Activated gamma-delta T cell treated with Interleukin-2 at 50 U/mL for 16 hours (primary cell): ENCODE measurements around the gene PEX11G.

ENCODE experiments used
- DNase-seq: peaks from one replicate; pipeline ENCODE4 v3.0.0-alpha.2; 2020

Gene PEX11G

DNA sequence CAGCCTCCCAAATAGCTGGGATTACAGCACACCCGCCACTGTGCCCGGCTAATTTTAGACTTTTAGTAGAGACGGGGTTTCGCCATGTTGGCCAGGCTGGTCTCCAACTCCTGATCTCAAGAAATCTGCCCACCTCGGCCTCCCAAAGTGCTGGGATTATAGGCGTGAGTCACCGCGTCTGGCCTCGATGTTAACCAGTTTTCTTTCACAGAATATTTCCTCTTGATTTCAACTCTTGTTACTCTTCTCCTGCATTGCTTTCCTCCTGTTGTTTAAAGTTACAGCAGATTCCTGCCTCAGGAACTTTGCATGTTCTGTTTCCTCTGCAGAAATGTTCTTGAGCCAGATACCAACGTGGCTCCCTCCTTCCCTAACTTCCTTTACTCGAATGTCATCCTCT is 3.7 kb upstream of the PEX11G start:
- DNase-seq = no peak

DNA sequence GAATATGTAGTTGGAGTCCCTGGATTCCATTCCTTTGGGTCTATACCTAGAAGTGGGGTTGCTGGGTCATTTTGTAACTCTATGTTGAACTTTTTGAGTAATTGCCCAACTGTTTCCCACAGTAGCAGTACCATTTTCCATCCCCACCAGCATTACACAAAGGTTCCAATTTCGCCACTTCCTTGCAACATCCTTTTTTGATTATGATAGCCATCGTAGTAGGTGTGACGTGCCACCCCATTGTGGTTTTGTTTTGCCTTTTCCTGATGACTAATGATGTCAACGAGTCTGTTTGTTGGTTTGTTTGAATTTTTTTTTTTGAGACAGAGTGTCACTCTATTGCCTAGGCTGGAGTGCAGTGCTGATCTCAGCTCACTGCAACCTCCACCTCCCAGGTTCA is 3.3 kb upstream of the PEX11G start:
- DNase-seq = no peak

DNA sequence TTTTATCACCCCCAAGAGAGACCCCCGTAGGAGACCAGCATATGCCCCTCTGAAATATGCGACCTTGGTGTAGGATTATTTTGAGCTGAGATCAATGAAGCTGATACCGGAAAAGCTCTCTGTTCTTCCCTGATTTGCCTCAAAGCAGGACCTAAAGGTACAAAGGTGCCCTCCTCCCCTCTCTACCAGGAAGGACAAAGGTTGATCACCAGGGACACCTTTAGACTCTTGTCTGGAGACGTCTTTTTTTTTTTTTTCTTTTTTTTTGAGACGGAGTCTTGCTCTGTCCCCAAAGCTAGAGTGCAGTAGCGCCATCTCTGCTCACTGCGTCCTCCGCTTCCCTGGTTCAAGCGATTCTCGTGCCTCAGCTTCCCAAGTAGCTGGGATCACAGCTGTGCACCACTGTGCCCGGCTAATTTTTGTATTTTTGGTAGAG is 792 bp upstream of the PEX11G start:
- DNase-seq = no peak

DNA sequence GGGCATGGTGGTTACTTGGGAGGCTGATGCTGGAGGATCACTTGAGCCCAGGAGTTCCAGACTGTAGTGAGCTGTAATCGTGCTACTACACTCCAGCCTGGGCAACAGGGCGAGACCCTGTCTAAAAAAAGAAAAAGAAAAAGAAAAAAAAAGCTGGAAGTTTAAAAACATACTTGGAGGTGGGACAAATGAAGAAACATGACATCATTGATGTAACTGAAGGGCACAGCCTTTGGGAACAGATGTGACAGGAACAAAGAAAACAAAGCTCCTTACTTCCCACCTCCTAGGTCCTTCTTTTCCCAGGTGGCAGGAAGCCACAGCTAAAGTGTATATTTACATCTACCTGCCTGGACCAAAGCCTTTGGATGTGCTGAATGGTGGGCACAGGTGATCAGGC is 1.9 kb downstream of the PEX11G start:
- DNase-seq = no peak

DNA sequence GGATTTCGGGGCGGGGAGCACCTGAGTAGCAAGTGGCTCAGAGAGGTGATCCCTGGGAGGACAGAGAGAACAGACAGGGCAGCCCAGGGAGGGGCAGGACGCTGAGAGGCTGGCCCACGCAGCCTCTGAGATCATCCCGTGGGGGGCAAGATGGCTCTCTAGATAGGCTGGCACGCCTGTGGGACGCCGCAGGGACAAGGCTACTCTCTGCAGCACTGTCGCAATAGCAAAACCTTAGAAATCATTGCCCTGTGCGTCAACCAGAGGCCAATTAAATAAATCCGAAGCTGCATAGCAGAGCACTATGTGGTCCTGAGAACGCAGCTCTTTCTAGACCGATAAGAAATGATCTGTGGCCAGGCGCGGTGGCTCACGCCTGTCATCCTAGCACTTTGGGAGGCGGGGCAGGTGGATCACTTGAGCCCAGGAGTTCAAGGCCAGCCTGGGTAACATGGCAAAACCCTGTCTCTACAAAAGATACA is 5.1 kb downstream of the PEX11G start:
- DNase-seq = no peak

DNA sequence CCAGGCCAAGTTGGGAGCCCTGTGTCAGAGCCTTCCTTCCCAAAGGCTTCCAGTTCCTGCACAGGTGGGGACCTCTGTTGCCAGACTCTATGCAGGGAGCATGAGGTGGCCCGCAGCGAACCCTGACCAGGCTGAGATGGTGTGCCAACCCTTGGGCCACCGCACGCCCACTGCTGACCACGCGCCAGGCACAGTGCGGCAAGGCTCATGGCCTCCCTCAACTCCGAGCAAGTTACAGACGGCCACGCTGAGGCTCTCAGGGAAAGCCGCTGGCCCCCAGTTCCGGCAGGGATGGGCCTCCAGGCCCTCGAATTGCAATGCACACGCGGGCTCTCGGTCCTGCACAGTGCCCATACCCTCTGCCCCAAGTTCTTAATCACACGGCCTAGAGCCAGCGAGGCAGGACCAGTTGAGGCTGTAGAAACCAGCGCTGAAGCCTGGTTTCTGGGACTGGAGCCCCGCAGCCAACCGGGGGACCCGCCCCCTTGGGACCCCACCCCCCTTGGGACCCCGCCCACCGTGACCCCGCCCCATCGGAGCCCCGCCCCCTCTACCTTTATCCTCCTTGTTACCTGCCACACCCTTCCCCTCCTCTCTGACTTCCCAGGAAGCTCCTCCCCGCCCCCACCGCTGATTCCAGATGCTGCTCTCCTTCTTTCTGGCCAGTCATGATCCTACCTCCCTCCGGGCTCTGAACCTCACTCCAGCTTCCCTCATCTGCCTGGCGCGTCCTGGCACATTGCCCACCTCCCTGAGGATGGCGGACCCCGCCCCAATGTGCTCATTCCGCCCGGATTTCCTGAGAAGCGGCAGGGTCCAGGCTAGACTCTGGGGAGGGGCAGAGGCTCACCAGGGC is 6.0 kb downstream of the PEX11G start:
- DNase-seq = no peak

DNA sequence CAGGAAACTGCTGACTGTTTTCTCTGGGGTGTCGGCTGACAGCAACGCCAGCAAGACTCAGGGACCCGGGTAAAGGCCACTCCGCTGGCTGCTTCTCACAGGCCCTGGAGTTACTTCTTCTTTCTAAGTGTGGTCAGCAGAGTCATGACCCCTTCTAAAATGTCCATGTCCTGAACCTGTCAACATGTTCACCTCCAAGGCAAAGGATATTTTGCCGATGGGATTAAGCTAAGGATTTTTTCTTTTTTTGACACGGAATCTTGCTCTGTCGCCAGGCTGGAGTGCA is 7.9 kb downstream of the PEX11G start:
- DNase-seq = no peak

DNA sequence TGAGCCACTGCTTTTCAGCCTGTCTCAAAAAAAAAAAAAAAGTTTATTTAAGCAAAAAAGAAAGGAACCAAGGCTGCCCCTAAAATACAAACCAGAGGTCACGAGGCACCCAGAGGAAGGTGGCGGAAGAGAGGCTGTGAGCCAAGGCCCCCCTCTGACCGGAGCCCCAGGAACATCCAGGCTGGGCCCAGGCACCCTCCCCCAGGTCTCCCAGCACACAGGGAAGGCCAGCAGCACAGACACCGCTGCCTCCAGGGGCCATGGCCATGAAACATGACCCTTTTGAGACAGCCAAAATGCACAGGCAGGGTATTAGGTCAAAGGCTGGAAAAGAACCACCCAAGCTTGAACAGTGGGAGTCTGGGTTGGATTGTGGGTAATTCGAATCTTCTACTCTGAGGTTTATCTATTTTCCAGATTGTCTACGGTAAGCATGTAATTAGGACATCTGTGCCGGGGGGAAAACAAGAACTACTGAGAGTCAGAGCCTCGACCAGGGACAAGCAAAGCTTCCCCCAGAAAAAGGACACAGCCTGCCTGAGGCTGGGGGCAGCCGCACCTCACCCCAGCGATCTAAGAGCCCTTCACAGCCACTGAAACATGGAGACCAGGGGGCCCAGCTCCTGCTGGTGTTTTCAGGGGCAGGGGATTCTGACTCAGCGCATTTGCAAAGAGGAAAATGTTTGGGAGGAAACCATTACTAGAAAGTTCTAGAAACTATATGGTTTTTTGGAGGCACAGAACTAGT is 8.4 kb downstream of the PEX11G start:
- no peak for DNase-seq

DNA sequence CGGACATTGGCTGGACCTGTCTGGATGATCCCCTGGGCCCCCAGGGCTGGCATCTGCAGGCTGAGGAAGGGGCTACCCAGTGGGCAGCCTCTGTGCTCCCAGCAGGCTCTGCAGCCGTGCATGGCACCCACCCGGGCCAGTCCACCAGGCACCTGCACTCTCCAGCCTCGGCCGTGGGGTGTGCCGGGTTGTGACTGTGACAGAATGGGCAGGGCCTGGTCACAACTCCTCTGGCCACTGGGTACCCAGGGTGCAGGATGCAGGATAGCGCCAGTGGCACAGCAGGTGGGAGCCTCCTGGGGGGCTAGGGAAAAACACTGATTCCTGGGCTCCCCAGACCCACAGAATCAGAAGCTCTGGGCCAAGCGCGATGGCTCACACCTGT is 10.0 kb downstream of the PEX11G start:
- no peak for DNase-seq

DNA sequence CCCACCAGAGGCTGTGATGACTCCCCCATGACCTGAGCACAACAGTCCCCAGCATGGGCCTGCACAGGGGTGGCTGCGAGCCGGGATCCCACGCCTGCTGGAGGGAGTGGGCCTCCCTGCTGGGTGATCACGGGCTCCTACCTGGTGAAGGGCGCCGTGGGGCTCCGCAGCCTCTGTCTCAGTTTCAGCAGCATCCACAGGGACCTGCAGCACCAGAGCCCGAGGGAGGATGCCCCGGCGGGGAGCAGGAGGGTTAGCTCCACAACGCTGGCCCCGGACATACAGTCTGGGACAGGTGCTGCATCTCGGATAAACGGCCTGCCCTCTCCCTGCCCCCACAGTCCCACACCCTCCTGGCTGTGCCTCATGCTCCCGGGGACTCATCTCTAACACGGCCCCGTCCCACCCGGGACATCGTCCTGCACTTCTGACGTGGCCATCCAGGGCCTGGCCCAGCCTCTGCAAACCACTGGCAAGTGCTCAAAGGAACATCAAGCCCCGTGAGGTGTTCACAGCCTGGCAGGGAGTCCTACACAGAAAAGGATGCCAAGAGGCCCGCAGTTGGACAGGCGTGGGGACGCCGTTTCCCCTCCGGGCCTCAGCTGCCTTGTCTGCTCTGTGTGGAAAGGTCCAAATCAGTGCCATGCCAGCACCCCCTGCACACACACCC is 10.5 kb downstream of the PEX11G start:
- DNase-seq = no peak

DNA sequence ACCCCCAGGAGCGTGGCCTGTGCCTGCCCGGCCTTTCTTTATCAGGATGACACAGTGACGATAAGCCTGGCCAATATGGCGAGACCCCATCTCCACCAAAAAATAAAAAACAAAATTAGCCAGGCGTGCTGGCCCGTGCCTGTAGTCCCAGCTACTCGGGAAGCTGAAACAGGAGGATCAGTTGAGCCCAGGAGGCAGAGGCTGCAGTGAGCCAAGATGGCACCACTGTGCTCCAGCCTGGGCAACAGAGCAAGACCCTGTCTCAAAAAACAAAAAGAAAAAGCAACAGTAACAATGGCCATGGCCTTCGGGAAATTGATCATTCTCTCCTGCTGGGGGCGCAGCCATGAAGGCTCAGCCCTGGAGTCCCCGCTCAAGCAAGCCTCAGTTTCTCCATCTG is 11.1 kb downstream of the PEX11G start:
- DNase-seq = no peak

DNA sequence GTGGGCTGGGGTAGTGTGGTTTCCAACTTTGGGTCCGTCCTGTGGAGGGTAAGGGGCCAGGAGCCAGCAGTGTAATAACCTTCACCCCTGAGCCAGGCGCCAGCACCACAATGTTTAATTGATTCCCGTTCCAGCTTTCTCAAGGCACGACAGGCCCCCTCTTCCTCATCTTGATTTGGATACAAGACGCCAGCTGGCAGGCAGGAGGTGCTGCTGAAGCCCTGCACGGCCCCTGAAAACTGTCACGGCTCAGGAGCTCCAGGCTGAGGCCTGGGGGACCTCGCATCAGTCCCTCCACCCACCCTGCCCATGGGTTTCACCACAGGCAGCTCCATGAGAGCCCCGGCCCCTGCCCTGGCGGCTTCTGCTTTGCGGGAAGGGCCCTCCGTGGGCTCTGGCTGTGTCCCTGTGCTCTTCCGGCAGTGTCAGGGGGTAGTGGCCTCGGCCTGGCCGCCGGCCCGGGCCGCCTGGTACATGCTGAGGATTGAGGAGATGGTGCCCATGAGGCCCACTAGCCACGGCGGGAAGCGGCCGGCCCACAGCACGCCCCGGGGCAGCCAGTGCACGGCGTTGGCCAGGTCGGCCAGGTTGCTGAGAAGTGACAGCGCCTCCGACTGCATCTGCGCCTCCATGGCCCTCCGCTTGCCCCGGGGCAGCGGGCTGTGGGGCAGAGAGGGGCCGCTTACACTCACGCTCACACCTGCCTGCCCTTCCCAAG is 11.9 kb downstream of the PEX11G start:
- no peak for DNase-seq

DNA sequence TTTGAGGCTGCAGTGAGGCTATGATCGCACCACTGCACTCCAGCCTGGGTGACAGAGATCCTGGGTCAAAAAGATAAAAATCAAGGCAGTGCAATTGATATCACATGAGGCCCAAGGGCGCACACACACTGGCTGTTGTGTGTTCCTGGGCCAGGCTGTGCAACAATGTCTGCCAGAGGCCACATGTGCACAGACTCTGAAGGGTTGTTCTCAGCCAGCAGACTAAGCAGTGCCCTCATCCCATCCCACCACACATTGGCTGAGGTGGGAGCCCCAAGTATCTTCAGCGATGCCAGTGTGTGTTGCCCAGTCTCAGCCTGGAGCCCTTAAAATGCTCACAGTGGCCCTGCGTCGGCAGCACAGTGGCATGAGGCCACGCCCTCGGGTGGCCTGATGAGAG is 12.6 kb downstream of the PEX11G start:
- no peak for DNase-seq

DNA sequence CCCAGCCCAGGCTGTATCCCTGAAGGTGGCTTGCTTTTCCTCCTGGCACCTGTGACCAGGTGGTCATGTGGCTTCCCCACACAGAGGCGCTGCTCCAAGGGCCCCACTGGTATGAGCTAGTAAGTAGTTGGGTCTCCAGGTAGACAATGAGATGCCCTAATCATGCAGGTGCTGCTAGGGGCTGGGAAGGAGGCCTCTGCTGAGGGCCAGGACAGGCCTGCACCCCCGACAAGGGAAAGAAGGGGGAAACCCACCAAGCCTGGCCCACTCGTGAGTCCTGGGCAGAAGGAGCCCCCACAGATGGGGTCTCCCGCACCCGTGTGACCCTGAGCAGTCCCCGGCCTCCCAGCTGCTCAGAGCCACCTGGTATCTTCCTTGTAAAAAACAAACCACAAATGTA is 13.2 kb downstream of the PEX11G start:
- DNase-seq = no peak

DNA sequence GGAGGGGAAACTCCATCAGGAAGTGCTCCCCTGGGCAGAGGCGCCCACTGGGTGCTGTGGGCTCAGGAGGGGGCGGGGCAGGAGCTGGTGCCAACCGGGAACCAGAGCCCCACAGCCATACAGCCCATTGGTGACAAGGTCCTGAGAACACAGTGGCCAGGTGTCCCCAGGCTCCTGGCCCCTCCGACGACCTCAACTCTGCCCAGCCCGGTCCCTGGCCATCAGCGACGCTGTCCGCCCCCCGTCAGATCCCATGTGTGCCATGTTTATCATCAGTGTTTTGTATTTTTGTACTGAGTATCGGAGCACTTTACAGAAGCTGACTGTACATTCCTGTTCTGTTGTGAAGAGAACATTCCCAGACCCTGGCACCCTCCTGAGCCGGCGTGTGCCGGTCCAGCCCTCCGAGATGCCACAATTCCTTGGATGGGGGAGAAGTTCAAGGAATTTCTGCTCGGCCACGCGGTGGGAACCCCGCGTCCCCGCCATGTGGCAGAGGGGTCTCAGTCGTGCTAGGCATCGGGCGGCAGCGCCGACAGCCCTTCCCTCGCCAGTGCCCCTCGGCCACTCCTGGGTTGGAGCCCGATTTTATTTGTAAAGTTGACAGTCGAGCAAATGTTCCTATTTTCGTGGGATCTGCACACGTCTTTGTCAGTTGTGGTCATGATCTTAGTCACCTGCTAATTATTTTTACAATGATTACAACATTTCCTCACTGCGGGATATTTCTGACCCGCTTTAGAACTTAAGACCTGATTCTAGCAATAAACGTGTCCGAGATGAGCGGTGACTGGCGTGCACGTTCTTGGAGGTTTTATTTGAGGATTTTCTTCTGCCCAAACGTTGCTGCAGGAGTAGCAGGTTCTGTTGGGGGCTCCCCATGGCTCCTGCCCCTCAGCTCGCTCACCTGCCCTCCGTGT is 16.9 kb downstream of the PEX11G start:
- DNase-seq = no peak

DNA sequence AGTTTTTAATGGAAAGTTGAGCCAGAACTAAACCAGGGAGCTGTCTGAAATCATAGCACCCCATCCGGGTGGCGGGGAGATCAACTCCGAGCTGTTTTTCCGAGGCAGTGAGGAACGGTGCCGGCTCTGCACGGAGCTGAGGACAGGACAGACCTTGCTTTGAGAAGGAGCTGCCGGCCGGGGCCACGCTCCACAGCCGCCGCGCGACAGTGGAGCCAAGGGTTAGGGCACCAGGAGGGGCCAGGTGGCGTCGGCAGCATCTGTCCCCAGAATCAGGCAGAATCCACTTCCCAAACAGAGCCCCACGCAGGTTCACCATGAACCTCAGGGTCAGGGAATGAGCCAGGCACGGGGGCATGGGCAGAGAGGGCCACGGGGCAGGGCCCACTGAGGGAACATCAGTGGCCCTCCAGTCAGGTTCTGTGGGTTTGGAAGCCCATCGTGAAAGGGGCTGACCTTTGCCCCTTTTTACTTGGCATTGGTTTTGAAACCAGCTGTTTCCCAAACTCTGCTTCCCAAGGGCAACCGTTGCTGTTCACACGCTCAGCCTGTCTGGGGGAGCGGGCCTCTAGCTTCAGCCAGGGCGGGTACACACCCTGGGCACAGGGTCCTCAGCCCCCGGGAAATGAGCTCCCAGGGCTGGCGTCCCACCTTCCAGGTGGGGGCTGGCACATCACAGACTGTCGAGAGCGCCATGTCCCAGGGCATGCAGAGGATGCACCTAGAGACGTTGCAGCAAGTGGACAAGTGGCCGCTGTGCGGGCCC is 18.1 kb downstream of the PEX11G start:
- no peak for DNase-seq

DNA sequence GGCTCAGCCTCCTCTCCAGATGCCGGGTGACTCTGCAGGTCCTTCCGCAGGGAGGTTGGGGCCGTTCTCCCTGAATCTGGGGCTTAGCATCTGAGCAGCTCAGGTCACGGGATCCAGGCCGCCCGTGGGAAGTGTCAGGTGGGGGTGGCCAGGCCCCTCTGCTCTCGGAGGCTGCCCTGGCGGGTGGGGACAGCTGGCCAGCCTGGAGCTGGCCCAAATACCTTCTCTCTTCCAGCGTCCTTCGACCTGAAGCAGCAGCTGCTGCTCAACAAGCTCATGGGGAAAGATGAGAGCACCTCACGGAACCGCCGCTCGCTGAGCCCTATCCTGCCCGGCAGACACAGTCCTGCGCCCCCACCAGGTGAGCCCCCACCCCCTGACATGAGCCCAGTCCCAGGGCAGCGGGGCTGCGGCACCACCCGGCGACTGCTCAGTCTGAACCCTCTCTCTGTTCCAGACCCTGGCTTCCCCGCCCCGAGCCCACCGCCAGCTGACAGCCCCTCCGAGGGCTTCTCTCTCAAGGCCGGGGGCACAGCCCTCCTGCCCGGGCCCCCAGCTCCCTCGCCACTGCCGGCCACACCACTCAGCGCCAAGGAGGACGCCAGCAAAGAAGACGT is 19.1 kb downstream of the PEX11G start:
- no peak for DNase-seq

DNA sequence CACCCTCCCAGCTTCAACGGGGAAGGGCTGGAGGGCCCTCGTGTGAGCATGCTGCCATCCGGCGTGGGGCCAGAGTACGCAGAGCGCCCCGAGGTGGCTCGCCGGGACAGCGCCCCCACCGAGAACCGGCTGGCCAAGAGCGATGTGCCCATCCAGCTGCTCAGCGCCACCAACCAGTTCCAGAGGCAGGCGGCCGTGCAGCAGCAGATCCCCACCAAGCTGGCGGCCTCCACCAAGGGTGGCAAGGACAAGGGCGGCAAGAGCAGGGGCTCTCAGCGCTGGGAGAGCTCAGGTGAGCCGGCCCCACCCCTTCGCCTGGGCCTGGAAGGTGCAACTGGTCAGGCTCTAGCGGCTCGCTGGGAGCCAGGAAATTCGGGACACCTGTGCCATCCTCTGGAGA is 20.0 kb downstream of the PEX11G start:
- DNase-seq = no peak

DNA sequence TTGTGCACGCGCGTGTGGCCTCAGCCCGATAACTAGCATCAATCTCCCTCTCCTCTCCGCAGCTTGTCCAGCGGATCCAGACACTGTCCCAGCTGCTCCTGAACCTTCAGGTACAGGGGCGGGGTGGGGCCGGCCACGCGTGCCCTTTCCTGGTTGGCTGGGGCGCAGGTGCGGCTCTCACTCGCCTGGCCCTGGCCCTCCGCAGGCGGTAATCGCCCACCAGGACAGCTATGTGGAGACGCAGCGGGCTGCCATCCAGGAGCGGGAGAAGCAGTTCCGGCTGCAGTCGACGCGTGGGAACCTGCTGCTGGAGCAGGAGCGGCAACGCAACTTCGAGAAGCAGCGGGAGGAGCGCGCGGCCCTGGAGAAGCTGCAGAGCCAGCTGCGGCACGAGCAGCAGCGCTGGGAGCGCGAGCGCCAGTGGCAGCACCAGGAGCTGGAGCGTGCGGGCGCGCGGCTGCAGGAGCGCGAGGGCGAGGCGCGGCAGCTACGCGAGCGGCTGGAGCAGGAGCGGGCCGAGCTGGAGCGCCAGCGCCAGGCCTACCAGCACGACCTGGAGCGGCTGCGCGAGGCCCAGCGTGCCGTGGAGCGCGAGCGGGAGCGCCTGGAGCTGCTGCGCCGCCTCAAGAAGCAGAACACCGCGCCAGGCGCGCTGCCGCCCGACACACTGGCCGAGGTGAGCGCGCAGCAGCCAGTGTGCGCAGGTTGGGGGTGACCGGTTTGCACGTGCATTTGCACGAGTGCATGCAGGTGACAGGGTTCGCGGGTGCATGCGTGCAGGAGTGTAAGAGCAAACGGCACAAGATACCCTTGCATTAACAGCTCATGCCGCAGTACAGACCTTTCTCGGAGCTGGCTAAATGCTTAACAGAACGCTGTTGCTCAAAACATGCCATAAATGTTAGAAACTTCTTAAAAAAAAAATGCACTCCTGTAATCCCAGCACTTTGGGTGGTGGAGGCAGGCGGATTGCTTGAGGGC is 21.5 kb downstream of the PEX11G start:
- DNase-seq = no peak

DNA sequence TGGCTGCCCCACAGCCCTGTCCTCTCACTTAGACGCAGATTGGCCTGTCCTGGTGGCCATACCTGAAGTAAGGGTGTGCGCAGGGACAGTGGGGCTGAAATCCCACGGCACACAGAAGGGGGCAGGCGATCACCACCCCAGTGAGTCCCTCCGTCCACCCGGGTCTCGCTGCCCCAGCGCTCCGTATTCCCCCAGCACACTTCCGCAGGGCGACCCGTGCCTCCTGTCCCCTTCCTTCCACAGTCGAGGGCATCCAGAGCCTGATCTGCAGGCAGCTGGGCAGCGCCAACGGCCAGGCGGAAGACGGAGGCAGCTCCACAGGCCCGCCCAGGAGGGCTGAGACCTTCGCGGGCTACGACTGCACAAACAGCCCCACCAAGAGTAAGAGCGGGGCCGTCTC is 25.3 kb downstream of the PEX11G start:
- no peak for DNase-seq
